ENCODE measurements around the gene F2R.
A peak's percentile ranks its signal among the peaks of the same experiment; 100 is the strongest.

The F2R gene

DNA sequence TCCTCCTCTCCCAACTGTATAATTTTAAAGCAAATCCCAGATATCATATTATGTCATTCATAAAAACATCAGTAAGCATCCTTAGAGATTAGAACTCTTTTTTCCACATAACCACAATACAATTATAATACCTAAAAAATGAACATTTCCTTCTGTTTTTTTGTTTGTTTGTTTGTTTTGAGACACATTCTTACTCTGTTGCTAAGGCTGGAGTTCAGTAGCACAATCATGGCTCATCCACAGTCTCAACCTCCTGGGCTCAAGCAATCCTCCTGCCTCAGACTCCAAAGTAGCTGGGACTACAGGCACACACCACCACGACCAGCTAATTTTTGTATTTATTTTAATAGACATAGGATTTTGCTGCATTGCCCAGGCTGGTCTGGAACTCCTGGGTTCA lies 8.0 kb downstream of the F2R start:
- DNase-seq: no peak
- in situ Hi-C loops (cut with HindIII; ENCODE audit: low pct_ligation_motif_present, low sequenced_read_pairs): no loop called here

DNA sequence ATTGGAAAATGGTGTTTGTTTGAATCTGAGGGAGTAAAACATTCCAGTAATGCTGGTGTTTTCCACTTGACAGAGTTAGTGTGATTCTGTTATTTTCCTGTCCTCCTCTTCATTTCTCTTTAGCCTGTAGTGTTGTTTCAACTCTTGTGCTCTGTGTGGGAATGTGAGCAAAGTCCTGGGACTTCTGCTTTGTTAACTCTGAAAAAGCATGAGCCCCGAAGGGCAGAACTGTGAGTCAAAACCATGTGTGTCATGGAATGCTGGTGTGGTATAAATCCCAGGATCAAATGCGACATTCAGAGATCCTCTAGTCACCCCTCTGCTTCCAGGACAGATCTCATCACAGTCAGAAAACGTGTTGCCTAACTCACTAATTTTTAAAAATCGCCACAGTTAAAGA lies 8.9 kb downstream of the F2R start:
- Histone ChIP-seq H3K27me3 (replicated peaks) (no peaks in the 10 kb centered on the region), H3K27ac (peak overlapping the region; percentile 74), H3K36me3 (replicated peaks) (peaks cover 4% of the 10 kb centered on the region), H3K4me3 (ENCODE audit: low read depth, low read length) (no peak overlapping the region)
- peak; percentile 89 for DNase-seq
- TF ChIP-seq, protein P1, sequence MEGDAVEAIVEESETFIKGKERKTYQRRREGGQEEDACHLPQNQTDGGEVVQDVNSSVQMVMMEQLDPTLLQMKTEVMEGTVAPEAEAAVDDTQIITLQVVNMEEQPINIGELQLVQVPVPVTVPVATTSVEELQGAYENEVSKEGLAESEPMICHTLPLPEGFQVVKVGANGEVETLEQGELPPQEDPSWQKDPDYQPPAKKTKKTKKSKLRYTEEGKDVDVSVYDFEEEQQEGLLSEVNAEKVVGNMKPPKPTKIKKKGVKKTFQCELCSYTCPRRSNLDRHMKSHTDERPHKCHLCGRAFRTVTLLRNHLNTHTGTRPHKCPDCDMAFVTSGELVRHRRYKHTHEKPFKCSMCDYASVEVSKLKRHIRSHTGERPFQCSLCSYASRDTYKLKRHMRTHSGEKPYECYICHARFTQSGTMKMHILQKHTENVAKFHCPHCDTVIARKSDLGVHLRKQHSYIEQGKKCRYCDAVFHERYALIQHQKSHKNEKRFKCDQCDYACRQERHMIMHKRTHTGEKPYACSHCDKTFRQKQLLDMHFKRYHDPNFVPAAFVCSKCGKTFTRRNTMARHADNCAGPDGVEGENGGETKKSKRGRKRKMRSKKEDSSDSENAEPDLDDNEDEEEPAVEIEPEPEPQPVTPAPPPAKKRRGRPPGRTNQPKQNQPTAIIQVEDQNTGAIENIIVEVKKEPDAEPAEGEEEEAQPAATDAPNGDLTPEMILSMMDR (IDR thresholded peaks at IDR 0.05; ENCODE audit: low read depth, low read length, missing control alignments): no peak
- in situ Hi-C loops (cut with HindIII; ENCODE audit: low pct_ligation_motif_present, low sequenced_read_pairs): no loop called here

More for the DNA sequence above, 8.0 kb downstream of the F2R start:
- peak overlapping the region; percentile 74 for H3K27ac ChIP-seq
- no peaks in the 10 kb centered on the region for H3K27me3 ChIP-seq (replicated peaks)
- H3K4me3 ChIP-seq (ENCODE audit: low read depth, low read length): no peak overlapping the region
- TF ChIP-seq, protein P1 (IDR thresholded peaks at IDR 0.05; ENCODE audit: low read depth, low read length, missing control alignments): no peak
- H3K36me3 ChIP-seq (replicated peaks): peaks cover 4% of the 10 kb centered on the region

DNA sequence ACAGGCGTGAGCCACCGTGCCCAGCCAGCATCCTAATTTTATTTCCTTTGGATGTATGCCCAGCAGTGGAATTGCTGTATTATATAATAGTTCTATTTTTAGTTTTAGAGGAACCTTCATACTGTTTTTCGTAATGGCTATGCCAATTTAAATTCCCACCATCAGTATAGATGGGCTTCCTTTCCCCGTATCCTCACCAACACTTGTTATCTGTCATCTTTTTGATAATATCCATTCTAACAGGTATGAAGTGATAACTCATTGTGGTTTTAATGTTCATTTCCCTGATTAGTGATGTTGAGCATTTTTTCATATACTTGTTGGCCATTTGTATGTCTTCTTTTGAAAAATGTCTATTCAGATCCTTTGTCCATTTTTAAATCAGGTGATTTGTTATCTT lies 13.0 kb downstream of the F2R start:
- DNase-seq: no peak
- no peak overlapping the region for H3K4me3 ChIP-seq (ENCODE audit: low read depth, low read length)
- in situ Hi-C loops (cut with HindIII; ENCODE audit: low pct_ligation_motif_present, low sequenced_read_pairs): no loop called here
- H3K27ac ChIP-seq: no peak overlapping the region
- TF ChIP-seq, protein P1 (IDR thresholded peaks at IDR 0.05; ENCODE audit: low read depth, low read length, missing control alignments): no peak
- H3K36me3 ChIP-seq (replicated peaks): peaks cover 17% of the 10 kb centered on the region
- no peaks in the 10 kb centered on the region for H3K27me3 ChIP-seq (replicated peaks)

DNA sequence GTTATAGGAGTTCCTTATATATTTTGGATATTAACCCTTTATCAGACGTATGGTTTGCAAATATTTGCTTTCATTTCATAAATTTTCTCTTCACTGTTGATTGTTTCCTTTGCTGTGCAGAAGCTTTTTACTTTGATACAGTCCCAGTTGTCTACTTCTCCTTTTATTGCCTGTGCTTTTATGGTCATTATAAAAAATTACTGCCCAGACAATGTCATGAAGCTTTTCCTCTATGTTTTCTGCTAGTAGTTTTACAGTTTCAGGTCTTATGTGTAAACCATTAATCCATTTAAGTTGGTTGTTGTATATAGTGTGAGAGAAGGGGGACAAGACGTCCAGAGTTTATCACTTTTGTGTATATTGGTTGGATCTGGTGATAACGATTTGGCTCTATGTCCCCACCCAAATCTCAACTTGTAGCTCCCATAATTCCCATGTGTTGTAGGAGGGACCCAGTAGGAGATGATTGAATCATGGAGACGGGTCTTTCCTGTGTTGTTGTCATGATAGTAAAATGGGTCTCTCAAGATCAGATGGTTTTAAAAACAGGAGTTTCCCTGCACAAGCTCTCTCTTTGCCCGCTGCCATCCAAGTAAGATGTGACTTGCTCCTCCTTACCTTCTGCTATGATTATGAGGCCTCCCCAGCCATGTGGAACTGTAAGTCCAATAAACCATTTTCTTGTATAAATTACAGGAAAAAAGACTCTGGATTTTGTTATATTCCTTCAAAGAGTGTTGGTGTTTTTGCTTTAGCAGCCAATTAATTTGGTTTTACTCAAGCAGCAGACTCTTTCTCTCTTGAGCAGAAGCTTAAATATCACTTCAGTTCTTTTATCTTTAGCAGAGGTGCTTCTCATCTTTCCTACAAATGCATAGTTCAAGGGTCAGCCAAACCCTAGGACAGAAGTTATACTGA lies 13.7 kb downstream of the F2R start:
- Histone ChIP-seq H3K27ac (no peak overlapping the region), H3K36me3 (replicated peaks) (peaks cover 17% of the 10 kb centered on the region), H3K4me3 (ENCODE audit: low read depth, low read length) (no peak overlapping the region), H3K27me3 (replicated peaks) (no peaks in the 10 kb centered on the region)
- TF ChIP-seq, protein P1 (IDR thresholded peaks at IDR 0.05; ENCODE audit: low read depth, low read length, missing control alignments): no peak
- DNase-seq: no peak
- in situ Hi-C loops (cut with HindIII; ENCODE audit: low pct_ligation_motif_present, low sequenced_read_pairs): no loop called here

DNA sequence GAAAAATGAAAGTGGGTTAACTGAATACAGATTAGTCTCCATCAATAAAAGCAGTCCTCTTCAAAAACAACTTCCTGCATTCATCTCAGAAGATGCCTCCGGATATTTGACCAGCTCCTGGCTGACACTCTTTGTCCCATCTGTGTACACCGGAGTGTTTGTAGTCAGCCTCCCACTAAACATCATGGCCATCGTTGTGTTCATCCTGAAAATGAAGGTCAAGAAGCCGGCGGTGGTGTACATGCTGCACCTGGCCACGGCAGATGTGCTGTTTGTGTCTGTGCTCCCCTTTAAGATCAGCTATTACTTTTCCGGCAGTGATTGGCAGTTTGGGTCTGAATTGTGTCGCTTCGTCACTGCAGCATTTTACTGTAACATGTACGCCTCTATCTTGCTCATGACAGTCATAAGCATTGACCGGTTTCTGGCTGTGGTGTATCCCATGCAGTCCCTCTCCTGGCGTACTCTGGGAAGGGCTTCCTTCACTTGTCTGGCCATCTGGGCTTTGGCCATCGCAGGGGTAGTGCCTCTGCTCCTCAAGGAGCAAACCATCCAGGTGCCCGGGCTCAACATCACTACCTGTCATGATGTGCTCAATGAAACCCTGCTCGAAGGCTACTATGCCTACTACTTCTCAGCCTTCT lies 16.6 kb downstream of the F2R start:
- H3K27me3 ChIP-seq (replicated peaks): no peaks in the 10 kb centered on the region
- in situ Hi-C loops (cut with HindIII; ENCODE audit: low pct_ligation_motif_present, low sequenced_read_pairs): no loop called here
- DNase-seq: no peak
- TF ChIP-seq, protein P1 (IDR thresholded peaks at IDR 0.05; ENCODE audit: low read depth, low read length, missing control alignments): no peak
- no peak overlapping the region for H3K27ac ChIP-seq
- peaks cover 13% of the 10 kb centered on the region for H3K36me3 ChIP-seq (replicated peaks)
- no peak overlapping the region for H3K4me3 ChIP-seq (ENCODE audit: low read depth, low read length)
